ENCODE measurements around the gene SPOCK1. TPM values are rescaled to one million over a fixed set of nuclear protein-coding genes. Genes with fewer than 3 reads are reported as not detected.
"Not testable (repeated sequence)": the region's sequence is repeated elsewhere in the genome, so short reads cannot be mapped to it uniquely, and the experiment has no call there.

SPOCK1 gene
- polyA plus RNA-seq, 1 experiment: 76.0 TPM

DNA sequence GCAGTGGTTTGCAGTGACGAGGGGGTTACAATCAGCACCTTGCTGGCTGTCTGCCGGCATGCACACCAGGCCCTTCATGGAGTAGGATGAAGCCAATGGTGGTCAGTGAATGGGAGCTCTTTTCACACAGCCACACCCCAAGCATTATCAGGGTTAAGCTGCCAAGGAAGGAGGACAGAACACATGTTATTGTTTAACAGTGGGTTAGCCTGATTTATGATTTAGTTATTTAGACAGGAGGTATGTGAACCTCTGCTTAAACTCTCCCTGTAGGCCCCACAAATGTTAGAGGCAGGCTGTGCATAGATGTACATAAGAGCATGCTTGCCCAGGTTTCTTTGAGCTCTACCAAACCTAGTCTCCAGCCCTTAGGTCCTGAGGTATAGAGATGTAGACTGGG is 262.9 kb downstream of the SPOCK1 start:
- H3K27ac ChIP-seq (ENCODE audit: low read depth, low read length): no peak overlapping the region
- ChIA-PET CTCF (interaction anchor here (1.2 kb wide), 1 partner anchor 44 kb away, joined by 3 read pairs; no protein-coding TSS in a partner anchor), POLR2A (no interaction called here)
- no peak overlapping the region for H3K4me3 ChIP-seq (ENCODE audit: low read depth, low read length)
- DNase-seq (ENCODE audit: low read depth, low spot score): no peak
- H3K9me3 ChIP-seq (ENCODE audit: control insufficient read depth, insufficient read depth, low read length): no peaks in the 10 kb centered on the region
- TF ChIP-seq, protein P1, sequence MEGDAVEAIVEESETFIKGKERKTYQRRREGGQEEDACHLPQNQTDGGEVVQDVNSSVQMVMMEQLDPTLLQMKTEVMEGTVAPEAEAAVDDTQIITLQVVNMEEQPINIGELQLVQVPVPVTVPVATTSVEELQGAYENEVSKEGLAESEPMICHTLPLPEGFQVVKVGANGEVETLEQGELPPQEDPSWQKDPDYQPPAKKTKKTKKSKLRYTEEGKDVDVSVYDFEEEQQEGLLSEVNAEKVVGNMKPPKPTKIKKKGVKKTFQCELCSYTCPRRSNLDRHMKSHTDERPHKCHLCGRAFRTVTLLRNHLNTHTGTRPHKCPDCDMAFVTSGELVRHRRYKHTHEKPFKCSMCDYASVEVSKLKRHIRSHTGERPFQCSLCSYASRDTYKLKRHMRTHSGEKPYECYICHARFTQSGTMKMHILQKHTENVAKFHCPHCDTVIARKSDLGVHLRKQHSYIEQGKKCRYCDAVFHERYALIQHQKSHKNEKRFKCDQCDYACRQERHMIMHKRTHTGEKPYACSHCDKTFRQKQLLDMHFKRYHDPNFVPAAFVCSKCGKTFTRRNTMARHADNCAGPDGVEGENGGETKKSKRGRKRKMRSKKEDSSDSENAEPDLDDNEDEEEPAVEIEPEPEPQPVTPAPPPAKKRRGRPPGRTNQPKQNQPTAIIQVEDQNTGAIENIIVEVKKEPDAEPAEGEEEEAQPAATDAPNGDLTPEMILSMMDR (IDR thresholded peaks at IDR 0.05; ENCODE audit: low read depth, low read length): no peak
- peaks cover 2% of the 10 kb centered on the region for H3K27me3 ChIP-seq (ENCODE audit: control insufficient read depth, insufficient read depth, low read length)

DNA sequence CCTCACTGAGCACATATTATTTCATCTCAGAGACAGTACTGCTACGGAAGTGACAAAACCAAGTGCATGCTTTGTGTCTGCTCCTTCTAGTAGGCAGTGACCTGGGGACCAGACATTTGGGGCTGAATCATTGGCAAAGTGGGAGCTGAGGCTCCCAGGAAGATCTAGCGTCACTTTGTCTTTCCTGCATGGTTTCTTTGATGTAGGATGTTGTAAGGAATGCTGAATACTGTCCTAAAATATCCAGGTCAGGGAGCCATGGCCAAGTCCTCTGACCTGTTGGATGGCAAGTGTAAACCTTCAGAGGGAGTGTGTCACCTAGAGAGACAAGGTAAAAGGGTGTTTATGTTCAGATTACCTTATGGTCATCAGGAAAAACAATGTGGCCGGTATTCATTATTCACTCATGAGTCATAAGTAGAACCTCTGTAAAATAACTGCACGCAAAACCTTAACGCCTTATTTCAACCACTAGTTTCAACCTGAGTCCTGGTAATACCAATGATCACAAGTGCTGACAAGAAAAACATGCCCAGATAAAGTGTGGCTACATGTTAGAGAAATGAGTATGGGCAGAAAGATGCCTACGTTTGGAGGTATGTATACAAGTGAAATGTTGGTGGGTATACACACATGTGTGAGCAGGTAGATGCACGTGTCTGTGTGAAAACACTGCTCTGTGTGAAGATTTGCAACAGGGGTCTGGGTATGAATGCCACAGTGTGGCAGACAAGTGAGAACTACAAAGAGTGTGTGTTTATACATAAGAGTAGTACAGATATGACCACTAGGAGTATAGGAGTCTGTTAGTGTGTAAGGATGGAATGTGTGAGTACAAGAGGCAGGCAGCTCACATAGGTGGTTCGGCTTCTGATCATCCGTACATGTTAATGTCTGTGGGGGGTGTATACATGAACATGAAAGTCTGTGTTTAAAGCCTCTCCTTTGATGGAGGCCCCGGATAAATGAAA is 263.9 kb downstream of the SPOCK1 start:
- TF ChIP-seq, protein P1 (IDR thresholded peaks at IDR 0.05; ENCODE audit: low read depth, low read length): no peak
- CTCF ChIA-PET: no interaction called here

DNA sequence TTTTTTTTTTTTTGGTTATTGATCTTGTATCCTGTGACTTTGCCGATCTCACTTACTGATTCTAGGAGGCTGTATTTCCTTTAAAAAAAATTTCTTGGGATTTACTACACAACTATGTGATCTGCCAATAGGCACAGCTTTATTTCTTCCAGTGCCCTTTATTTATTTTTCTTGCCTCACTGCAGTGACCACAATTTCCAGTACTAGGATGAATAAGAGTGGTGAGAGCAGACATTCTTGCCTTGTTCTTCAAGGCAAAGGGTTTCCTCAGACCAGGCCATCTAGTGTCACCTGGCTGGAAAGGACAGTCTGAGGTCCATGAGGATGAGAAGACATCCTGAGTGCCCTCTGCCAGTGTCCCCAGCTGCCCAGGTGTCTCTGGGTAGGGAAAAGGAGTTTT is 265.4 kb downstream of the SPOCK1 start:
- DNase-seq (ENCODE audit: low read depth, low spot score): no peak
- POLR2A ChIA-PET: no interaction called here

More for the DNA sequence above, 263.9 kb downstream of the SPOCK1 start:
- no peak overlapping the region for H3K4me3 ChIP-seq (ENCODE audit: low read depth, low read length)
- DNase-seq (ENCODE audit: low read depth, low spot score): no peak
- POLR2A ChIA-PET: no interaction called here
- peaks cover 2% of the 10 kb centered on the region for H3K27me3 ChIP-seq (ENCODE audit: control insufficient read depth, insufficient read depth, low read length)
- H3K27ac ChIP-seq (ENCODE audit: low read depth, low read length): no peak overlapping the region
- no peaks in the 10 kb centered on the region for H3K9me3 ChIP-seq (ENCODE audit: control insufficient read depth, insufficient read depth, low read length)

DNA sequence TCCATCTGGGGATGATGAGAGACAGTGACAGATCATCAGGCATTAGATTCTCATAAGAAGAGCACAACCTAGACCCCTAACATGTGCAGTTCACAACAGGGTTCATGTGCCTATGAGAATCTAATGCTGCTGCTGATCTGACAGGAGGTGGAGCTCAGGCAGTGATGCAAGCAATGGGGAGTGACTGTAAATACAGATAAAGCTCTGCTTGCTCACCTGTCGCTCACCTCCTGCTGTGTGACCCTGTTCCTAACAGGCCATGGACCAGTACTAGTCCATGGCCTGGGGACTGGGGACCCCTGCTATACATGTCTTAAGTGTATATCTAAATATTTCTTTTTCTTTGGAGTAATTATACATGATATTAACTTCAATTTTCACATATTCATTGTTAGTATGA is 265.8 kb downstream of the SPOCK1 start:
- H3K9me3 ChIP-seq (ENCODE audit: control insufficient read depth, insufficient read depth, low read length); POLR2A ChIA-PET; CTCF ChIA-PET; H3K4me3 ChIP-seq (ENCODE audit: low read depth, low read length); DNase-seq (ENCODE audit: low read depth, low spot score); H3K27ac ChIP-seq (ENCODE audit: low read depth, low read length); H3K27me3 ChIP-seq (ENCODE audit: control insufficient read depth, insufficient read depth, low read length): not testable (repeated sequence)

More for the DNA sequence above, 265.4 kb downstream of the SPOCK1 start:
- CTCF ChIA-PET: no interaction called here
- no peak overlapping the region for H3K27ac ChIP-seq (ENCODE audit: low read depth, low read length)
- H3K27me3 ChIP-seq (ENCODE audit: control insufficient read depth, insufficient read depth, low read length): no peaks in the 10 kb centered on the region
- TF ChIP-seq, protein P1 (IDR thresholded peaks at IDR 0.05; ENCODE audit: low read depth, low read length): no peak
- H3K9me3 ChIP-seq (ENCODE audit: control insufficient read depth, insufficient read depth, low read length): no peaks in the 10 kb centered on the region
- no peak overlapping the region for H3K4me3 ChIP-seq (ENCODE audit: low read depth, low read length)

DNA sequence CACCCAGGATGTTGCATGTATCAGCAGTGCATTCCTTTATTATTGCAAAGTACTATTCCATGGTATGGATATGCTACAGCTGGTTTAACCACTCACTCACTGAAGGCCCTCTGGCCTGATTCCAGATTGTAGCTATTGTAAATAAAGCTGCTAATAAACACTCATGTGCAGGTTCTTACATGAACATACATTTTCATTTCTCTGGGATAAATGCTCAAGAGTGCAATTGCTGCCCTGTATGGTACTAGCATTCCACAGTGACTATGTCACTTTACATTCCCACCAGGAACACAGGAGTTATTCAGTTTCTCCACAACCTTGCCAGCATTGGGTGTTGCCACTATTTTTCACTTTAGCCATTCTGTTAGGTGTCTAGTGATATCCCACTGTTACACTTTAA is 267.6 kb downstream of the SPOCK1 start:
- no peaks in the 10 kb centered on the region for H3K9me3 ChIP-seq (ENCODE audit: control insufficient read depth, insufficient read depth, low read length)
- no peak overlapping the region for H3K4me3 ChIP-seq (ENCODE audit: low read depth, low read length)
- TF ChIP-seq, protein P1 (IDR thresholded peaks at IDR 0.05; ENCODE audit: low read depth, low read length): no peak
- no peak overlapping the region for H3K27ac ChIP-seq (ENCODE audit: low read depth, low read length)
- no peaks in the 10 kb centered on the region for H3K27me3 ChIP-seq (ENCODE audit: control insufficient read depth, insufficient read depth, low read length)
- CTCF ChIA-PET: no interaction called here
- POLR2A ChIA-PET: interaction anchor here (0.6 kb wide), 1 partner anchor 520 kb away, joined by 5 read pairs; no protein-coding TSS in a partner anchor
- no peak for DNase-seq (ENCODE audit: low read depth, low spot score)

Measured in AG04450 (cell line).